OCI-LY1 (cell line): ENCODE data around the gene UQCR11.
A peak's percentile ranks its signal among the peaks of the same experiment; 100 is the strongest.

Experiments used
- H2AFZ ChIP-seq: fragments of 200-600 bp; sonication (generic), shearing (Covaris generic); 2 replicates; pipeline ENCODE4 v1.6.0; 2014; ENCODE audit warnings: antibody characterized with exemption, mild to moderate bottlenecking, low read length
- H3F3A ChIP-seq: fragments of 200-600 bp; sonication (generic), shearing (Covaris generic); 2 replicates; pipeline ENCODE4 v1.6.0; 2014; ENCODE audit warnings: mild to moderate bottlenecking, antibody characterized with exemption, low read length, moderate library complexity; ENCODE audit not compliant: insufficient read depth
- H3K27ac ChIP-seq: fragments of 200-600 bp; sonication (generic); 2 replicates; pipeline ENCODE4 v1.5.1; 2014; ENCODE audit warnings: low read length, mixed run types, mild to moderate bottlenecking, low read depth; ENCODE audit not compliant: poor library complexity, severe bottlenecking
- H3K27me3 ChIP-seq: fragments of 200-600 bp; sonication (generic); 2 replicates; pipeline ENCODE4 v1.6.0; 2014; ENCODE audit warnings: antibody characterized with exemption, mild to moderate bottlenecking, low read length, moderate library complexity; ENCODE audit not compliant: insufficient read depth
- H3K36me3 ChIP-seq: fragments of 200-600 bp; sonication (generic); 2 replicates; pipeline ENCODE4 v1.6.1; 2014; ENCODE audit warnings: mild to moderate bottlenecking, antibody characterized with exemption, low read length, moderate library complexity, mixed read lengths; ENCODE audit not compliant: insufficient read depth
- H3K4me1 ChIP-seq: fragments of 200-600 bp; sonication (generic); 2 replicates; pipeline ENCODE4 v1.5.1; 2014; ENCODE audit warnings: mild to moderate bottlenecking, low read length, moderate library complexity; ENCODE audit not compliant: insufficient read depth, severe bottlenecking
- H3K4me2 ChIP-seq: fragments of 200-600 bp; sonication (generic), shearing (Covaris generic); 2 replicates; pipeline ENCODE4 v1.6.1; 2014; ENCODE audit warnings: low read length
- H3K4me3 ChIP-seq: fragments of 200-600 bp; sonication (generic); 2 replicates; pipeline ENCODE4 v1.5.1; 2014; ENCODE audit warnings: low read length, low read depth, mild to moderate bottlenecking, mixed read lengths; ENCODE audit not compliant: poor library complexity, severe bottlenecking
- H3K79me2 ChIP-seq: fragments of 200-600 bp; shearing (Covaris generic); 2 replicates; pipeline ENCODE4 v1.6.1; 2016; ENCODE audit warnings: mixed run types, low read length, mixed read lengths; ENCODE audit not compliant: insufficient read depth
- H3K9ac ChIP-seq: fragments of 200-600 bp; sonication (generic), shearing (Covaris generic); 2 replicates; pipeline ENCODE4 v1.6.1; 2014; ENCODE audit warnings: mild to moderate bottlenecking, low read length, mixed read lengths
- H3K9me2 ChIP-seq: fragments of 200-600 bp; sonication (generic), shearing (Covaris generic); 2 replicates; pipeline ENCODE4 v1.6.1; 2014; ENCODE audit warnings: low read depth, mild to moderate bottlenecking, low read length, mixed read lengths
- H3K9me3 ChIP-seq: fragments of 200-600 bp; shearing (Covaris generic); 2 replicates; pipeline ENCODE4 v1.6.1; 2014; ENCODE audit warnings: low read length, mixed read lengths
- H4K20me1 ChIP-seq: fragments of 200-600 bp; sonication (generic), shearing (Covaris generic); 2 replicates; pipeline ENCODE4 v1.6.0; 2016; ENCODE audit warnings: mild to moderate bottlenecking, low read length; ENCODE audit not compliant: insufficient read depth
- CTCF ChIP-seq: fragments of 200-600 bp; sonication (generic), shearing (Covaris generic); IDR thresholded peaks from 2 replicates; pipeline ENCODE4 v1.5.1; 2017; ENCODE audit warnings: mild to moderate bottlenecking, antibody characterized with exemption, low read length, moderate library complexity, mixed read lengths
- EZH2 ChIP-seq: fragments of 200-600 bp; sonication (generic), shearing (Covaris generic); IDR thresholded peaks from 2 replicates; pipeline ENCODE4 v1.8.0; 2017; ENCODE audit warnings: borderline replicate concordance, mixed run types, mild to moderate bottlenecking, antibody characterized with exemption, low read length, moderate library complexity, mixed read lengths

The UQCR11 gene

DNA sequence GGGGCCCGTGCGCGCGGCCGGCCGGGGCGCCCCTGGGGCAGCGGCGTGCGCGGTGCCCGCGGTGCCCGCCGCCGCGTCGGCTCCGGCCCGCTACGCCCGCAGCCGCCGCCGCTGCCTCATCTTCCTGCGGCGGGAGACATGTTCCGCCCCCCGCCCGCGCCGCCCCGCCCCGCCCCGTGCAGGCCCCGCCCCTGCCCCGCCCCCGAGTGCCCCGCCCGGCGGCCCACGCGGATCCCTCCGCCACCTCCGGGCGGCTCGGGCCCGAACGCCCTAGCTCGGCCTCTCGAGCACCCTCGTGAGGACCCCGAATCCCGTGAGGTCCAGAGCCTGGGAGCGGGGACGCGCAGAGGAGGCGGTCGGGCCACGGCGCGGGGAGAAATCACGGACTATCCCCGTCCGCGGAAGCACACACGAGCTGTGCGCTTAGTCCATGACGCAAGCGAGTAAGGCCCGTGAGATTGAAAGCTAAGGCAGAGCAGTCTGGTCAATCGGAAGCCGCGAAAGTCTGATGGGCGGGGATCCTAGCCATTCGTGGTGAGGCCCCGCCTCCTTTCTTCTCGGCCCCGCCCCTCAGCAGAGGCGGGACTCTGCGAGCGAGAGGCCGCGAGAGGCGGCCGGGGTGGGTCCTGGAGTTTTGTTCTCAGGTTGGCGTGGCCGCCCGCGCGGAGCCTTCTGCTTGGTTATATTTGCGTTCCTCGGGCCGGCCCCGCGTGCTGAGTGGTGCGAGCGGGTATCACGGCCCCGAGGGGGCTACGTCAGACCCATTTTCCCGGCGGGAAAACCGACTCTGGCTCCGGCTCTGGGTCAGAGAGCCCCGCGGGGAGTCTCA, 47.4 kb upstream of the UQCR11 start, which contains the start of gene TCF3:
Gene TCF3, minus strand, starts transcription at position 145 of the 829 bp plus-strand sequence. CDS start 2,367 bp downstream, outside the sequence.
- Histone ChIP-seq H3K4me3 (peak within 1 kb of the TSS; percentile 85), H3K4me2 (peak within 1 kb of the TSS; percentile 93), H3K27me3 (no peaks in the 10 kb centered on the region), H4K20me1 (no peaks in the 10 kb centered on the region), H3K9me2 (no peaks in the 10 kb centered on the region), H3K36me3 (peaks cover 32% of the 10 kb centered on the region), H3F3A (no peaks in the 10 kb centered on the region), H3K9ac (peak within 1 kb of the TSS; percentile 98), H3K79me2 (peaks cover 31% of the 10 kb centered on the region), H2AFZ (no peak within 1 kb of the TSS), H3K9me3 (no peaks in the 10 kb centered on the region), H3K4me1 (peaks cover 32% of the 10 kb centered on the region), H3K27ac (peak within 1 kb of the TSS; percentile 98)
- TF ChIP-seq EZH2 (no peak), CTCF (no peak)

- Histone ChIP-seq H3K27ac (peak overlapping the region; percentile 98), H3K36me3 (peaks cover 41% of the 10 kb centered on the region), H4K20me1 (no peaks in the 10 kb centered on the region), H2AFZ (no peak overlapping the region), H3K9ac (peak overlapping the region; percentile 98), H3F3A (no peaks in the 10 kb centered on the region), H3K9me3 (no peaks in the 10 kb centered on the region), H3K27me3 (no peaks in the 10 kb centered on the region), H3K4me3 (peak overlapping the region; percentile 85), H3K79me2 (peaks cover 38% of the 10 kb centered on the region), H3K4me1 (peaks cover 42% of the 10 kb centered on the region), H3K9me2 (no peaks in the 10 kb centered on the region), H3K4me2 (peak overlapping the region; percentile 77)
- TF ChIP-seq CTCF (no peak), EZH2 (no peak)
Measured at GRCh38 chr19:1651568-1652291, 46.5 kb upstream of the UQCR11 start.

DNA sequence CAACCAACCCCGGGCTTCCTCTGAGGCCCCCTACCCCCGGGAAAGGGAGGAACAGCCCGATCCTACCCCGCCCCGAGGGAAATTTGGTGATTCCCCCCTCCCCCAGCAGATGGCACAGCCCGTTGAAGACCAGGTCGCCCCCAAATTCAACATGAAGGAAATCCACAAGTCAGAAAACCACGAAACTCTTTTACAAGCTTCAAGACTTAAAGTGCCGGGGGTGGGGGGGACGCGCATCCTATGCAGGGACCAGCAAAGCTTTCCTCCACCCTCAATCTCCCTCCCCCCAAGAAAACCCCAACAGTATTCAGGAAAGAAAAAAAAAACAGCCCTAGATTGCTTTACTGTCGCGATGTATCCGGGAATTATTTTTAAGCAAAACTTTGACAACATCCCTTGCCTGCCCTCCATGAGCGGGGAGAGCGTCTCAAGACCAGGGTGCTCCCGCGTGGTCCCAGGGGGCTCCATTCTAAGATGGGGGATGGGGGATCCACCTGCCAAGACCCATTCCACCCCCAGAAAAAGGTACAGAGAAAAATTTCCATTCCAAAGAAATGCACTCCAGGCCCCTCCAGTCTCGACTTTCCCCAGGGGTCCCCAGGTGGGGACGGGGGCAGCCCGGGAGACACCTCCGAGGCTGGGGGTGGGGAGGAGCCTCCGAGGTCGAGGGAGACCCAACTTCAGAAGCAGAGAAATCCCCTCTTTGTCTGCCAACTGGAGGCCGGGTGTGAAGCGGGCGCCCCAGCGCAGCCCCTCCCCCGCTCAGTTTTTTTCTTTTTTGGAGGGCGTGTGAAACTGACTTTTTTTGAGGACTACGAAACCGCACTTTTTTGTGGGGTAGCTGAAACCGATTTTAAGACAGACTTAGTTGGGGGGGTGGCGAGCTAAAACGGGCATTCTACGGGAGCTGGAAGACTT, 45.6 kb upstream of the UQCR11 start:
- Histone ChIP-seq H4K20me1 (no peaks in the 10 kb centered on the region), H3K79me2 (peaks cover 45% of the 10 kb centered on the region)

More for the DNA sequence above, 45.6 kb upstream of the UQCR11 start:
- Histone ChIP-seq H3K27me3 (no peaks in the 10 kb centered on the region), H3F3A (no peaks in the 10 kb centered on the region), H3K4me1 (peaks cover 49% of the 10 kb centered on the region), H3K9me2 (no peaks in the 10 kb centered on the region), H3K4me3 (peak overlapping the region; percentile 85), H3K4me2 (peak overlapping the region; percentile 77), H3K27ac (peak overlapping the region; percentile 98), H3K9me3 (no peaks in the 10 kb centered on the region), H3K9ac (peak overlapping the region; percentile 98), H2AFZ (no peak overlapping the region), H3K36me3 (peaks cover 49% of the 10 kb centered on the region)
- TF ChIP-seq CTCF, result peak; percentile 5; the same call in 1 of the 2 replicates
- no peak for TF ChIP-seq EZH2
